ENCODE data around the gene ASNSD1. TPM values are rescaled to one million over a fixed set of nuclear protein-coding genes. Genes with fewer than 3 reads are reported as not detected.

The ASNSD1 gene
- total RNA-seq, 6 experiments from 2014 or later: 36.7 to 43.4 (median 38.3) TPM

GRCh38 chr2:189638301-189639006 lies 22.8 kb upstream of the ASNSD1 start:
- peaks cover 27% of the 10 kb centered on the region for H3K4me1 Mint-ChIP-seq (ENCODE audit: low read depth)
- H3K4me3 Mint-ChIP-seq: no peak overlapping the region
- no peaks in the 10 kb centered on the region; the same call in 1 of the 2 replicates for H3K27me3 Mint-ChIP-seq (ENCODE audit: insufficient read depth)
- no peaks in the 10 kb centered on the region for H3K9me3 Mint-ChIP-seq
- no peak for DNase-seq
- no peak overlapping the region for H3K27ac Mint-ChIP-seq
- TF ChIP-seq CTCF (IDR thresholded peaks at IDR 0.05): no peak
- no peaks in the 10 kb centered on the region for H3K36me3 Mint-ChIP-seq (ENCODE audit: low read depth)

GRCh38 chr2:189639007-189639609 lies 22.2 kb upstream of the ASNSD1 start:
- Mint-ChIP-seq H3K4me3 (no peak overlapping the region), H3K36me3 (ENCODE audit: low read depth) (no peaks in the 10 kb centered on the region), H3K27me3 (ENCODE audit: insufficient read depth) (no peaks in the 10 kb centered on the region; the same call in 1 of the 2 replicates), H3K27ac (no peak overlapping the region), H3K4me1 (ENCODE audit: low read depth) (peaks cover 23% of the 10 kb centered on the region), H3K9me3 (no peaks in the 10 kb centered on the region)
- no peak for DNase-seq
- TF ChIP-seq CTCF (IDR thresholded peaks at IDR 0.05): no peak

GRCh38 chr2:189641002-189641401 lies 20.3 kb upstream of the ASNSD1 start:
- Mint-ChIP-seq H3K4me3 (no peak overlapping the region), H3K4me1 (ENCODE audit: low read depth) (peaks cover 12% of the 10 kb centered on the region), H3K9me3 (no peaks in the 10 kb centered on the region), H3K27ac (no peak overlapping the region), H3K27me3 (ENCODE audit: insufficient read depth) (no peaks in the 10 kb centered on the region; the same call in 1 of the 2 replicates), H3K36me3 (ENCODE audit: low read depth) (no peaks in the 10 kb centered on the region)
- no peak for TF ChIP-seq CTCF (IDR thresholded peaks at IDR 0.05)
- no peak for DNase-seq

GRCh38 chr2:189641590-189641989 lies 19.7 kb upstream of the ASNSD1 start:
- Mint-ChIP-seq H3K27ac (no peak overlapping the region), H3K9me3 (no peaks in the 10 kb centered on the region)
- TF ChIP-seq CTCF (IDR thresholded peaks at IDR 0.05): no peak

GRCh38 chr2:189646521-189646920 lies 14.7 kb upstream of the ASNSD1 start:
- H3K27ac Mint-ChIP-seq: no peak overlapping the region
- no peaks in the 10 kb centered on the region for H3K9me3 Mint-ChIP-seq
- no peaks in the 10 kb centered on the region; the same call in 1 of the 2 replicates for H3K36me3 Mint-ChIP-seq (ENCODE audit: low read depth)

More at GRCh38 chr2:189641590-189641989, 19.7 kb upstream of the ASNSD1 start:
- peaks cover 12% of the 10 kb centered on the region for H3K4me1 Mint-ChIP-seq (ENCODE audit: low read depth)
- no peaks in the 10 kb centered on the region; the same call in 1 of the 2 replicates for H3K27me3 Mint-ChIP-seq (ENCODE audit: insufficient read depth)
- no peak for DNase-seq
- no peak overlapping the region for H3K4me3 Mint-ChIP-seq
- no peaks in the 10 kb centered on the region for H3K36me3 Mint-ChIP-seq (ENCODE audit: low read depth)

More at GRCh38 chr2:189646521-189646920, 14.7 kb upstream of the ASNSD1 start:
- TF ChIP-seq CTCF (IDR thresholded peaks at IDR 0.05): no peak
- H3K4me3 Mint-ChIP-seq: no peak overlapping the region
- DNase-seq: no peak
- peaks cover 16% of the 10 kb centered on the region for H3K4me1 Mint-ChIP-seq (ENCODE audit: low read depth)
- H3K27me3 Mint-ChIP-seq (ENCODE audit: insufficient read depth): no peaks in the 10 kb centered on the region
